PC-3 (cell line): ENCODE data around the gene MRTFA. TPM values are rescaled to one million over a fixed set of nuclear protein-coding genes. Genes with fewer than 3 reads are reported as not detected.

Experiments
- ATAC-seq: fragments of 200-7000 bp; cut with Tn5 transposase; 2 replicates; pipeline ENCODE4 v1.9.1; 2020; ENCODE audit warnings: mild to moderate bottlenecking, moderate library complexity
- BruUV-seq: library from RNA; stranded (reverse); fragments of 400-500 nt; replicated peaks from 2 replicates; lab custom pipeline; 2021; lab: Mats Ljungman, UMichigan
- CTCF ChIA-PET: fragments of 300-600 bp; sonication (Branson Sonifier 250); formaldehyde crosslinking; loops from one replicate; lab custom pipeline; 2022; ENCODE audit warnings: antibody characterized with exemption; lab: Charles Lee
- POLR2A ChIA-PET: fragments of 300-600 bp; sonication (Branson Sonifier 250); formaldehyde crosslinking; loops from one replicate; lab custom pipeline; 2022; ENCODE audit warnings: antibody characterized with exemption; ENCODE audit not compliant: unreplicated experiment; lab: Charles Lee
- DNase-seq: peaks from one replicate; pipeline ENCODE4 v3.0.0-alpha.2; 2015
- H2AFZ ChIP-seq: fragments of 300-600 bp; sonication (generic); 2 replicates; pipeline ENCODE4 v1.6.0; 2016; ENCODE audit warnings: antibody characterized with exemption, low read length
- H3F3A ChIP-seq: fragments of 300-600 bp; sonication (generic); one replicate; pipeline ENCODE4 v1.6.0; 2017; ENCODE audit warnings: antibody characterized with exemption, low read length, control low read depth, mild to moderate bottlenecking; ENCODE audit not compliant: unreplicated experiment
- H3K27ac ChIP-seq: fragments of 300-600 bp; sonication (generic); 2 replicates; pipeline ENCODE4 v1.5.1; 2016; ENCODE audit warnings: mild to moderate bottlenecking, low read length
- H3K27me3 ChIP-seq: fragments of 300-600 bp; sonication (generic); 2 replicates; pipeline ENCODE4 v1.6.1; 2016; ENCODE audit warnings: low read length, mixed read lengths
- H3K36me3 ChIP-seq: fragments of 300-600 bp; sonication (generic); 2 replicates; pipeline ENCODE4 v1.6.1; 2016; ENCODE audit warnings: low read depth, mixed run types, low read length, mixed read lengths
- H3K4me1 ChIP-seq: fragments of 300-600 bp; sonication (generic); 2 replicates; pipeline ENCODE4 v1.5.1; 2016; ENCODE audit warnings: low read length; ENCODE audit not compliant: insufficient read depth
- H3K4me2 ChIP-seq: fragments of 300-600 bp; sonication (generic); 2 replicates; pipeline ENCODE4 v1.6.0; 2016; ENCODE audit warnings: low read length
- H3K4me3 ChIP-seq: fragments of 300-600 bp; sonication (generic); 2 replicates; pipeline ENCODE4 v1.5.1; 2016; ENCODE audit warnings: mild to moderate bottlenecking, low read length, mixed read lengths
- H3K79me2 ChIP-seq: fragments of 300-600 bp; sonication (generic); 2 replicates; pipeline ENCODE4 v1.6.1; 2017; ENCODE audit warnings: low read length, mixed read lengths
- H3K9ac ChIP-seq: fragments of 300-600 bp; sonication (generic); 2 replicates; pipeline ENCODE4 v1.6.0; 2016; ENCODE audit warnings: mild to moderate bottlenecking, low read length
- H3K9me2 ChIP-seq: fragments of 300-600 bp; sonication (generic); replicated peaks from 2 replicates; pipeline ENCODE4 v1.6.1; 2016; ENCODE audit warnings: mixed run types, low read length, mixed read lengths
- H3K9me3 ChIP-seq: fragments of 300-600 bp; sonication (generic); 2 replicates; pipeline ENCODE4 v1.6.1; 2016; ENCODE audit warnings: low read length, mixed read lengths
- H4K20me1 ChIP-seq: fragments of 300-600 bp; sonication (generic); 2 replicates; pipeline ENCODE4 v1.6.1; 2016; ENCODE audit warnings: low read length, mixed read lengths
- CTCF ChIP-seq: fragments of 300-600 bp; sonication (generic); conservative IDR thresholded peaks from 2 replicates; pipeline ENCODE4 v1.5.1; 2017; ENCODE audit warnings: antibody characterized with exemption, low read depth, mild to moderate bottlenecking, low read length
- EZH2 ChIP-seq: fragments of 300-600 bp; sonication (generic); IDR thresholded peaks from one replicate; pipeline ENCODE4 v1.6.1; 2017; ENCODE audit warnings: antibody characterized with exemption, mild to moderate bottlenecking, low read length; ENCODE audit not compliant: unreplicated experiment
- EZH2phosphoT487 ChIP-seq: fragments of 300-600 bp; sonication (generic); IDR thresholded peaks from 2 replicates; pipeline ENCODE4 v1.6.1; 2018; ENCODE audit warnings: mild to moderate bottlenecking, antibody characterized with exemption, low read length, borderline replicate concordance
- intact Hi-C: fragments of 100-400 bp; cut with micrococcal nuclease; formaldehyde crosslinking; loops from 2 replicates; pipeline ENCODE4 v1.9.0; 2023
- total RNA-seq: library from RNA; depleted of rRNA; stranded (reverse); fragments of >200 nt; gene quantifications from 2 replicates; pipeline ENCODE4 v1.2.3, GENCODE V29; 2014

MRTFA gene
- total RNA-seq, 1 experiment from 2014 or later = 32.6 TPM

- Histone ChIP-seq H3K9me3 (no peaks in the 10 kb centered on the region), H3K4me3 (peak overlapping the region; percentile 63), H2AFZ (no peak overlapping the region), H3K27me3 (no peaks in the 10 kb centered on the region), H3F3A (peaks cover 12% of the 10 kb centered on the region), H3K79me2 (peaks cover 18% of the 10 kb centered on the region), H3K4me1 (peaks cover 28% of the 10 kb centered on the region), H4K20me1 (no peaks in the 10 kb centered on the region), H3K9ac (peak overlapping the region; percentile 83), H3K27ac (peak overlapping the region; percentile 99), H3K36me3 (no peaks in the 10 kb centered on the region), H3K9me2 (no peaks in the 10 kb centered on the region), H3K4me2 (peak overlapping the region; percentile 89)
- DNase-seq = peak; percentile 91
- POLR2A ChIA-PET = interaction anchor here (0.6 kb wide), 1 partner anchor 62 kb away, joined by 3 read pairs; no protein-coding TSS in a partner anchor
- CTCF ChIA-PET = interaction anchor here (1.4 kb wide), 1 partner anchor 25 kb away, joined by 3 read pairs; no protein-coding TSS in a partner anchor
- peak; percentile 85 for ATAC-seq
- TSS peak; percentile 92 for BruUV-seq
- intact Hi-C loops = no loop called here
- TF ChIP-seq EZH2 (no peak), EZH2phosphoT487 (no peak), CTCF (no peak)
Measured at GRCh38 chr22:40499209-40499623, 137.3 kb downstream of the MRTFA start.

- Histone ChIP-seq H3K27me3 (no peaks in the 10 kb centered on the region), H3K4me2 (peak overlapping the region; percentile 89), H3K4me3 (peak overlapping the region; percentile 63), H3K79me2 (peaks cover 22% of the 10 kb centered on the region), H2AFZ (no peak overlapping the region), H3K9me2 (no peaks in the 10 kb centered on the region), H3K27ac (peak overlapping the region; percentile 99), H3K4me1 (peaks cover 28% of the 10 kb centered on the region), H3K9me3 (no peaks in the 10 kb centered on the region), H3K36me3 (no peaks in the 10 kb centered on the region), H3F3A (peaks cover 12% of the 10 kb centered on the region), H4K20me1 (no peaks in the 10 kb centered on the region), H3K9ac (peak overlapping the region; percentile 83)
- POLR2A ChIA-PET = interaction anchor here (0.6 to 0.7 kb wide), 2 partner anchors 62 to 138 kb away, joined by 3 to 5 read pairs; partner anchors contain the start of gene MRTFA
- CTCF ChIA-PET = interaction anchor here (1.4 kb wide), 1 partner anchor 26 kb away, joined by 3 read pairs; no protein-coding TSS in a partner anchor
- TF ChIP-seq EZH2 (no peak), CTCF (no peak), EZH2phosphoT487 (no peak)
- intact Hi-C loops = no loop called here
- TSS peak; percentile 78 for BruUV-seq
- ATAC-seq (peak; percentile 97), DNase-seq (peak; percentile 95)
Measured at GRCh38 chr22:40498420-40499208, 137.9 kb downstream of the MRTFA start.
